IPS-15b (cell line): ENCODE data around the gene PLCB3.

Experiments
- H3K27me3 ChIP-seq: one replicate; pipeline ENCODE4 v1.6.1; 2013; ENCODE audit warnings: low read length; ENCODE audit not compliant: control insufficient read depth, insufficient read depth
- H3K36me3 ChIP-seq: one replicate; pipeline ENCODE4 v1.6.1; 2013; ENCODE audit warnings: low read length; ENCODE audit not compliant: control insufficient read depth, insufficient read depth
- H3K4me1 ChIP-seq: one replicate; pipeline ENCODE4 v1.6.1; 2013; ENCODE audit warnings: mild to moderate bottlenecking, low read length; ENCODE audit not compliant: control insufficient read depth, insufficient read depth
- H3K4me3 ChIP-seq: one replicate; pipeline ENCODE4 v1.5.1; 2013; ENCODE audit warnings: low read depth, low read length
- H3K9ac ChIP-seq: one replicate; pipeline ENCODE4 v1.6.1; 2013; ENCODE audit warnings: low read depth, mild to moderate bottlenecking, low read length
- H3K9me3 ChIP-seq: one replicate; pipeline ENCODE4 v1.6.1; 2013; ENCODE audit warnings: mild to moderate bottlenecking, low read length; ENCODE audit not compliant: control insufficient read depth, insufficient read depth

The PLCB3 gene

GRCh38 chr11:64281957-64282770 lies 30.8 kb downstream of the PLCB3 start:
- no peaks in the 10 kb centered on the region for H3K9me3 ChIP-seq
- H3K9ac ChIP-seq: no peak overlapping the region
- H3K4me3 ChIP-seq: no peak overlapping the region
- H3K36me3 ChIP-seq: no peaks in the 10 kb centered on the region
- no peaks in the 10 kb centered on the region for H3K4me1 ChIP-seq
- no peaks in the 10 kb centered on the region for H3K27me3 ChIP-seq

- Histone ChIP-seq H3K9ac (no peak overlapping the region), H3K9me3 (no peaks in the 10 kb centered on the region), H3K27me3 (peaks cover 2% of the 10 kb centered on the region), H3K4me3 (no peak overlapping the region), H3K4me1 (no peaks in the 10 kb centered on the region), H3K36me3 (no peaks in the 10 kb centered on the region)
Measured at GRCh38 chr11:64283092-64283491, 31.8 kb downstream of the PLCB3 start.

- Histone ChIP-seq H3K4me1 (no peaks in the 10 kb centered on the region), H3K36me3 (no peaks in the 10 kb centered on the region), H3K4me3 (peak within 1 kb of the TSS; percentile 87), H3K9ac (peak within 1 kb of the TSS; percentile 60), H3K27me3 (peaks cover 3% of the 10 kb centered on the region), H3K9me3 (no peaks in the 10 kb centered on the region)
Measured at GRCh38 chr11:64284048-64284961, 33.0 kb downstream of the PLCB3 start, which contains the start of gene BAD. TSS of gene BAD (minus strand) at chr11:64284665. CDS start at chr11:64284368, 297 bp downstream.

- H3K9ac ChIP-seq: no peak within 1 kb of the TSS
Measured at GRCh38 chr11:64284962-64285884, 33.9 kb downstream of the PLCB3 start, which contains the start of gene GPR137. TSS of gene GPR137 (plus strand) at chr11:64285848. CDS start at chr11:64286525, 677 bp downstream.

GRCh38 chr11:64285885-64286800 lies 34.8 kb downstream of the PLCB3 start:
- no peaks in the 10 kb centered on the region for H3K9me3 ChIP-seq
- peak overlapping the region; percentile 87 for H3K4me3 ChIP-seq
- no peaks in the 10 kb centered on the region for H3K36me3 ChIP-seq
- no peak overlapping the region for H3K9ac ChIP-seq
- no peaks in the 10 kb centered on the region for H3K4me1 ChIP-seq
- peaks cover 22% of the 10 kb centered on the region for H3K27me3 ChIP-seq

More at GRCh38 chr11:64284962-64285884, 33.9 kb downstream of the PLCB3 start, which contains the start of gene GPR137:
- H3K4me1 ChIP-seq: no peaks in the 10 kb centered on the region
- H3K9me3 ChIP-seq: no peaks in the 10 kb centered on the region
- H3K4me3 ChIP-seq: peak within 1 kb of the TSS; percentile 87
- no peaks in the 10 kb centered on the region for H3K36me3 ChIP-seq
- H3K27me3 ChIP-seq: peaks cover 13% of the 10 kb centered on the region

GRCh38 chr11:64286801-64287159 lies 35.5 kb downstream of the PLCB3 start:
- Histone ChIP-seq H3K36me3 (no peaks in the 10 kb centered on the region), H3K27me3 (peaks cover 26% of the 10 kb centered on the region), H3K4me1 (no peaks in the 10 kb centered on the region), H3K4me3 (no peak overlapping the region), H3K9ac (no peak overlapping the region), H3K9me3 (no peaks in the 10 kb centered on the region)

- H3K4me1 ChIP-seq: no peaks in the 10 kb centered on the region
- H3K9me3 ChIP-seq: no peaks in the 10 kb centered on the region
- H3K27me3 ChIP-seq: peaks cover 37% of the 10 kb centered on the region
- no peak overlapping the region for H3K9ac ChIP-seq
- H3K36me3 ChIP-seq: no peaks in the 10 kb centered on the region
- H3K4me3 ChIP-seq: no peak overlapping the region
Measured at GRCh38 chr11:64287676-64288352, 36.5 kb downstream of the PLCB3 start.

GRCh38 chr11:64288353-64288750 lies 37.0 kb downstream of the PLCB3 start:
- H3K36me3 ChIP-seq: no peaks in the 10 kb centered on the region
- no peak overlapping the region for H3K9ac ChIP-seq
- H3K4me3 ChIP-seq: no peak overlapping the region
- H3K27me3 ChIP-seq: peaks cover 42% of the 10 kb centered on the region
- H3K4me1 ChIP-seq: no peaks in the 10 kb centered on the region
- no peaks in the 10 kb centered on the region for H3K9me3 ChIP-seq

- Histone ChIP-seq H3K9me3 (no peaks in the 10 kb centered on the region), H3K4me1 (no peaks in the 10 kb centered on the region), H3K27me3 (peaks cover 49% of the 10 kb centered on the region), H3K4me3 (no peak overlapping the region), H3K9ac (no peak overlapping the region), H3K36me3 (no peaks in the 10 kb centered on the region)
Measured at GRCh38 chr11:64289002-64289564, 37.8 kb downstream of the PLCB3 start.
